ENCODE results near the gene C15orf40. TPM values are rescaled to one million over a fixed set of nuclear protein-coding genes. Genes with fewer than 3 reads are reported as not detected.

C15orf40 gene
- total and polyA plus RNA-seq, 9 of the 15 experiments (the other 6 are each of a cell fraction or from before 2014, with no cell fraction given): 15.9 to 52.0 (median 27.0) TPM

GRCh38 chr15:82960766-82961165 is 50.7 kb downstream of the C15orf40 start (continued):
- no peak for TF ChIP-seq ZBTB40 (IDR thresholded peaks at IDR 0.05)
- no peak for TF ChIP-seq ZBTB40 (CRISPR knock-in tag; IDR thresholded peaks at IDR 0.05)
- no peak for TF ChIP-seq KLF13 (tag; IDR thresholded peaks at IDR 0.05; ENCODE audit: borderline replicate concordance, low read depth)
- TF ChIP-seq MBD2 (IDR thresholded peaks at IDR 0.05; ENCODE audit: borderline replicate concordance, low read depth): no peak
- no peak for TF ChIP-seq CTCF (IDR thresholded peaks at IDR 0.05 in 2 of 3, conservative IDR thresholded peaks at IDR 0.05 in 1 of 3; ENCODE audit: insufficient read depth in 2 of 3, low read depth in 1 of 3, low read length in 3 of 3)
- TF ChIP-seq ELK1 (CRISPR knock-in tag; IDR thresholded peaks at IDR 0.05): no peak

Measured in K562 (cell line).